Measurements from ENCODE around the gene CHN2. TPM values are rescaled to one million over a fixed set of nuclear protein-coding genes. Genes with fewer than 3 reads are reported as not detected.

CHN2 gene
- total RNA-seq, 2 donors from 2014 or later, result 0.59 TPM; not detected in 1

- Mint-ChIP-seq H3K27ac (no peak overlapping the region), H3K36me3 (no peaks in the 10 kb centered on the region), H3K9me3 (no peaks in the 10 kb centered on the region)
- DNase-seq (ENCODE audit: low spot score in 2 of 2) (no peak), ATAC-seq (no peak)
Observed at GRCh38 chr7:29300026-29300480, 105.5 kb downstream of the CHN2 start.

- ATAC-seq (no peak), DNase-seq (ENCODE audit: low spot score in 2 of 2) (no peak)
- Mint-ChIP-seq H3K9me3 (no peaks in the 10 kb centered on the region), H3K36me3 (no peaks in the 10 kb centered on the region), H3K27ac (no peak overlapping the region)
Observed at GRCh38 chr7:29300649-29301048, 106.1 kb downstream of the CHN2 start.

GRCh38 chr7:29302666-29303395 lies 108.3 kb downstream of the CHN2 start:
- Mint-ChIP-seq H3K27ac (no peak overlapping the region), H3K36me3 (no peaks in the 10 kb centered on the region), H3K9me3 (no peaks in the 10 kb centered on the region)
- DNase-seq (ENCODE audit: low spot score in 2 of 2) (no peak), ATAC-seq (no peak)

GRCh38 chr7:29304756-29305155 lies 110.2 kb downstream of the CHN2 start:
- Mint-ChIP-seq H3K36me3 (peaks cover 0 to 12% of the 10 kb centered on the region in 2 donors), H3K27ac (no peak overlapping the region), H3K9me3 (peaks cover 3 to 4% of the 10 kb centered on the region in 2 donors)
- ATAC-seq (no peak), DNase-seq (ENCODE audit: low spot score in 2 of 2) (no peak)

GRCh38 chr7:29306319-29306991 lies 111.9 kb downstream of the CHN2 start:
- DNase-seq (ENCODE audit: low spot score in 2 of 2) (no peak), ATAC-seq (no peak)
- Mint-ChIP-seq H3K9me3 (peaks cover 4 to 9% of the 10 kb centered on the region in 2 donors), H3K27ac (no peak overlapping the region), H3K36me3 (peaks cover 0 to 20% of the 10 kb centered on the region in 2 donors)

GRCh38 chr7:29308424-29308823 lies 113.8 kb downstream of the CHN2 start:
- H3K9me3 Mint-ChIP-seq, result peaks cover 4 to 9% of the 10 kb centered on the region in 2 donors
- DNase-seq (ENCODE audit: low spot score in 2 of 2) (no peak), ATAC-seq (no peak)
- peaks cover 0 to 20% of the 10 kb centered on the region in 2 donors for H3K36me3 Mint-ChIP-seq
- H3K27ac Mint-ChIP-seq, result no peak overlapping the region

- ATAC-seq, result no peak
- Mint-ChIP-seq H3K36me3 (peaks cover 0 to 20% of the 10 kb centered on the region in 2 donors), H3K9me3 (peaks cover 4 to 9% of the 10 kb centered on the region in 2 donors), H3K27ac (no peak overlapping the region)
- no peak for DNase-seq (ENCODE audit: low spot score in 2 of 2)
Observed at GRCh38 chr7:29309041-29309854, 114.7 kb downstream of the CHN2 start.

- Mint-ChIP-seq H3K9me3 (peaks cover 4 to 9% of the 10 kb centered on the region in 2 donors), H3K36me3 (peaks cover 0 to 20% of the 10 kb centered on the region in 2 donors), H3K27ac (no peak overlapping the region)
- DNase-seq (ENCODE audit: low spot score in 2 of 2) (no peak), ATAC-seq (no peak)
Observed at GRCh38 chr7:29310625-29311024, 116.0 kb downstream of the CHN2 start.

GRCh38 chr7:29311314-29311713 lies 116.7 kb downstream of the CHN2 start:
- no peak for DNase-seq (ENCODE audit: low spot score in 2 of 2)
- Mint-ChIP-seq H3K36me3 (peaks cover 0 to 20% of the 10 kb centered on the region in 2 donors), H3K9me3 (peaks cover 4 to 9% of the 10 kb centered on the region in 2 donors), H3K27ac (no peak overlapping the region)
- no peak for ATAC-seq

- peaks cover 0 to 12% of the 10 kb centered on the region in 2 donors for H3K36me3 Mint-ChIP-seq
- ATAC-seq, result no peak
- no peak overlapping the region for H3K27ac Mint-ChIP-seq
- peaks cover 0 to 5% of the 10 kb centered on the region in 2 donors for H3K9me3 Mint-ChIP-seq
- DNase-seq (ENCODE audit: low spot score in 2 of 2), result no peak
Observed at GRCh38 chr7:29314148-29314547, 119.6 kb downstream of the CHN2 start.

- no peak overlapping the region for H3K27ac Mint-ChIP-seq
- DNase-seq (ENCODE audit: low spot score in 2 of 2) (no peak), ATAC-seq (no peak)
- peaks cover 0 to 5% of the 10 kb centered on the region in 2 donors for H3K36me3 Mint-ChIP-seq
- peaks cover 0 to 5% of the 10 kb centered on the region in 2 donors for H3K9me3 Mint-ChIP-seq
Observed at GRCh38 chr7:29315122-29315891, 120.7 kb downstream of the CHN2 start.

GRCh38 chr7:29315892-29316270 lies 121.3 kb downstream of the CHN2 start:
- DNase-seq (ENCODE audit: low spot score in 2 of 2) (no peak), ATAC-seq (no peak)
- no peak overlapping the region for H3K27ac Mint-ChIP-seq
- H3K36me3 Mint-ChIP-seq, result peaks cover 0 to 5% of the 10 kb centered on the region in 2 donors
- H3K9me3 Mint-ChIP-seq, result peaks cover 0 to 5% of the 10 kb centered on the region in 2 donors

- Mint-ChIP-seq H3K27ac (no peak overlapping the region), H3K36me3 (no peaks in the 10 kb centered on the region), H3K9me3 (no peaks in the 10 kb centered on the region)
- ATAC-seq (no peak), DNase-seq (ENCODE audit: low spot score in 2 of 2) (no peak)
Observed at GRCh38 chr7:29316926-29317325, 122.4 kb downstream of the CHN2 start.

- DNase-seq (ENCODE audit: low spot score in 2 of 2) (no peak), ATAC-seq (no peak)
- Mint-ChIP-seq H3K27ac (no peak overlapping the region), H3K36me3 (no peaks in the 10 kb centered on the region), H3K9me3 (no peaks in the 10 kb centered on the region)
Observed at GRCh38 chr7:29318853-29319718, 124.5 kb downstream of the CHN2 start.

GRCh38 chr7:29319719-29320521 lies 125.3 kb downstream of the CHN2 start:
- H3K27ac Mint-ChIP-seq, result no peak overlapping the region
- H3K36me3 Mint-ChIP-seq, result no peaks in the 10 kb centered on the region
- ATAC-seq (no peak), DNase-seq (ENCODE audit: low spot score in 2 of 2) (no peak)
- peaks cover 0 to 3% of the 10 kb centered on the region in 2 donors for H3K9me3 Mint-ChIP-seq
